Measurements from ENCODE around the gene YJEFN3. TPM values are rescaled to one million over a fixed set of nuclear protein-coding genes. Genes with fewer than 3 reads are reported as not detected.
A peak's percentile ranks its signal among the peaks of the same experiment; 100 is the strongest.

The YJEFN3 gene
- total RNA-seq, 1 experiment from 2014 or later, result 16.6 TPM

- Histone ChIP-seq H3K9ac (ENCODE audit: extremely low read depth, insufficient read length, low read length) (no peak overlapping the region), H2BK120ac (ENCODE audit: low read depth, low read length, poor library complexity, severe bottlenecking) (no peak overlapping the region), H4K8ac (replicated peaks; ENCODE audit: insufficient read length, low read depth, low read length) (no peak overlapping the region), H3K18ac (ENCODE audit: insufficient read length, low read depth, low read length) (no peak overlapping the region), H3K4ac (ENCODE audit: low read depth, low read length) (no peak overlapping the region), H2AK5ac (ENCODE audit: insufficient read length, low read length) (no peak overlapping the region), H2BK20ac (ENCODE audit: low read depth, low read length, poor library complexity, severe bottlenecking) (no peak overlapping the region), H3K27ac (ENCODE audit: insufficient read length, low read depth, low read length) (no peak overlapping the region), H2BK5ac (ENCODE audit: insufficient read length, low read length) (no peak overlapping the region), H3K23me2 (ENCODE audit: insufficient read length, low read depth, low read length, poor library complexity, severe bottlenecking) (peaks cover 14% of the 10 kb centered on the region), H3K23ac (ENCODE audit: insufficient read length, low read depth, low read length) (no peak overlapping the region), H3K9me3 (ENCODE audit: control insufficient read depth, low read depth, low read length) (no peaks in the 10 kb centered on the region), H2AFZ (ENCODE audit: low read length) (no peak overlapping the region), H3K56ac (ENCODE audit: insufficient read length, low read depth, low read length) (no peak overlapping the region), H4K91ac (ENCODE audit: insufficient read length, low read depth, low read length) (no peak overlapping the region), H3K79me2 (ENCODE audit: insufficient read depth, low read length) (no peaks in the 10 kb centered on the region), H4K20me1 (ENCODE audit: control insufficient read depth, insufficient read depth, insufficient read length) (no peaks in the 10 kb centered on the region), H2BK12ac (ENCODE audit: insufficient read length, low read depth, low read length) (no peak overlapping the region), H3K27me3 (ENCODE audit: insufficient read depth, low read length) (peaks cover 2% of the 10 kb centered on the region; the same call in 1 of the 2 replicates), H2BK15ac (ENCODE audit: low read depth, low read length) (no peak overlapping the region), H3K79me1 (ENCODE audit: insufficient read depth, low read depth, low read length, poor library complexity, severe bottlenecking) (no peaks in the 10 kb centered on the region), H3K4me2 (ENCODE audit: insufficient read depth, insufficient read length, low read length) (no peak overlapping the region), H3T11ph (ENCODE audit: low read length) (no peak overlapping the region), H4K5ac (ENCODE audit: insufficient read length, low read depth, low read length) (no peak overlapping the region), H3K14ac (ENCODE audit: insufficient read depth, low read length) (no peak overlapping the region), H3K4me1 (ENCODE audit: insufficient read depth, low read length) (no peaks in the 10 kb centered on the region)
- DNase-seq, result peak; percentile 53
- peaks cover 7 to 15% of the 10 kb centered on the region in 2 experiments for H3K4me1 Mint-ChIP-seq
- H3K4me3 Mint-ChIP-seq, result no peak overlapping the region
- peaks cover 25% of the 10 kb centered on the region for H3K27me3 Mint-ChIP-seq (ENCODE audit: low read depth)
- no peaks in the 10 kb centered on the region; a peak in 1 of 5 replicates for H3K9me3 Mint-ChIP-seq
- TF ChIP-seq CTCF (conservative IDR thresholded peaks at IDR 0.05), result no peak
- H3K36me3 Mint-ChIP-seq (ENCODE audit: insufficient read depth in 1 of 3, low read depth in 3 of 3), result peaks cover 2 to 4% (median 2%) of the 10 kb centered on the region in 3 experiments; a peak in 4 of 7 replicates
- WGBS (ENCODE audit: extremely low coverage, insufficient read length, low lambda C conversion rate), result no CpG with 5 or more reads among the region's 19 CpGs
- H3K27ac Mint-ChIP-seq, result no peak overlapping the region
Measured at GRCh38 chr19:19539698-19540063, 11.0 kb downstream of the YJEFN3 start.

Data from H9 (cell line).